HG02870 (cell line): Measurements from ENCODE around the gene C1orf167.
A peak's percentile ranks its signal among the peaks of the same experiment; 100 is the strongest.
"Not testable (repeated sequence)": the region's sequence is repeated elsewhere in the genome, so short reads cannot be mapped to it uniquely, and the experiment has no call there.

Experiments used
- ATAC-seq: cut with Tn5 transposase; IDR thresholded peaks from one replicate; pipeline ENCODE4 v1.9.1; 2021; ENCODE audit warnings: mild to moderate bottlenecking, moderate library complexity; ENCODE audit not compliant: unreplicated experiment

The C1orf167 gene

DNA sequence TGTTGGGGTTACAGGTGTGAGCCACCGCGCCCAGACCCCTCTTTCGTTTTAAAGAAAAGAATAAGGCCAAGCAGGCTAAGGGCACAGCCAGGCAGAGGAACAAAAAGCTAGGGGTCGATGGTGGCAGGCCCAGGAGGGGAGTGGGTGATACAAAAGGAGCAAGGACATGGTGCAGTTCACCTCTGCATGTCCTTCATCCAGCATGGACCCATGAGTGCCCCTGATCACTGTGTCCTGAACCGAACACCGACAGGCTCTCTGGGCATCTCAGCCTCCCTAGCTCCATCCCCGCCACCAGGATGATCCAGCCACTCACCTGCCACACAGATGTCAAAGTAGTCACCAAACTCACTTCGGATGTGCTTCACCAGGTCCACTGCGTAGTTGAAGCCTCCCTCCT is 37.9 kb downstream of the C1orf167 start:
- ATAC-seq, result no peak

DNA sequence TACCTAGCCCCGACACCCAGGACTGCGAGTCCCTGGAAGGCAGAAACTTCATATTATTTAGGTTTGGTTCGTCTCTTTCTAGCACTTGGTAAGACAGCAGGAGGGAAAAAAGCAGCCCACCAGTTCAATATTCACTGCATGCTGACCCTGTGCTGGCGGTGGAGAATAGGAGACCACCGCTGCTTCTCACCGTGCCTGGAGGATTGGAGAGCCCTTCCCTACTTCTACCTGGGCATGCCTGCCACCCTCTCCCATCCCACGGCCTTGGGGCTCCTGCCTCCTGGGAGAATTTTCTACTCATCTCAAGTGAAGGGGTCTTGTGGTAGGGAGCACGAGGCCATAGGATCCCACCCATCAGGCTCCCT is 38.4 kb downstream of the C1orf167 start:
- no peak for ATAC-seq

DNA sequence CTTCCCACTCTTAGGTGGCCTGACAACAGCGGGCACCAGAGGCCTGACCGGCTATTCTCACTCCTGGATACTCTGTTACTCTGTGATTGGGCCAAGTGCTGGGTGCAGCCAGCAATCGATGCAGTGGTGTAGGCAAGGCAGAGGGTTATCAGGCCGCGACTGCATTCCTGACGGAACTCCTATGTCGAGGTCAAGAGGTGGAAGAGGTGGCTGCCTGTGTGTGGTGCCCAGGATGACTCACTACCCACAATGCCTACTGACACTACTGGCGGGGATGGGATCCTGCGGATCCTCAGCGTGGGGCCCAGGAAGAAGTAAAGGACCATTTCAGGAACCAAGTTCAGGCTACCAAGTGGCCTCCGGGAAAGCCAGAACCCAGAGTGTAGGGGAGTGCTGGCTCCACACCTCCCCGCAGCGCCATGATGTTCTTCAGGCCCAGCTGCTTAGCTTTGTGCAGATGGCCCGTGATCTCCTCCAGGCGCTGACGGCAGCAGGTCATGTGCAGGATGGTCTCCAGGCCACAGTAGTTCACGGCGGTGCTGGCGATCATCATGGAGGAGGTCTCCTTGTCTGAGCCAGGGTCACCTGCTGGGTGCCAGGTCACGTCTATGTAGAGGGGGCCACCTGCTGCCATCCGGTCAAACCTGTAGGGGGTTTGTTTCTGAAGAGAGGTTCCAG is 38.9 kb downstream of the C1orf167 start:
- no peak for ATAC-seq

DNA sequence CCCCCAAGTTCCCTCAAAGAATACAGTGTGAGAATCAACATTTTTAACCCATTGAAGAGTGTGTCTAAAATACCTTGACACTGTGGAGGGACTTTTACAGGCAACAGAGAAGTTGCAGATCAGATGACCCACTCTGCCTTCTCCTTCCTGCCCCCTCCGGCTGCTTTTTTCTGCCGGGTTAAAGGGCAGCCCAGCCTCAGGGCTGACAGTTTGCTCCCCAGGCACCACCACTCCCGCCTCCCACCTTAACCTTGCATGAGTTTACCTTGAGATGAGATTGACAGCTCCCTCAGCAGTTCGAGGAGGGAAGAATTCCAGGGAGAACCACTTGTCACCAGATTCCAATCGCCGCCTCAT is 40.6 kb downstream of the C1orf167 start:
- no peak for ATAC-seq

DNA sequence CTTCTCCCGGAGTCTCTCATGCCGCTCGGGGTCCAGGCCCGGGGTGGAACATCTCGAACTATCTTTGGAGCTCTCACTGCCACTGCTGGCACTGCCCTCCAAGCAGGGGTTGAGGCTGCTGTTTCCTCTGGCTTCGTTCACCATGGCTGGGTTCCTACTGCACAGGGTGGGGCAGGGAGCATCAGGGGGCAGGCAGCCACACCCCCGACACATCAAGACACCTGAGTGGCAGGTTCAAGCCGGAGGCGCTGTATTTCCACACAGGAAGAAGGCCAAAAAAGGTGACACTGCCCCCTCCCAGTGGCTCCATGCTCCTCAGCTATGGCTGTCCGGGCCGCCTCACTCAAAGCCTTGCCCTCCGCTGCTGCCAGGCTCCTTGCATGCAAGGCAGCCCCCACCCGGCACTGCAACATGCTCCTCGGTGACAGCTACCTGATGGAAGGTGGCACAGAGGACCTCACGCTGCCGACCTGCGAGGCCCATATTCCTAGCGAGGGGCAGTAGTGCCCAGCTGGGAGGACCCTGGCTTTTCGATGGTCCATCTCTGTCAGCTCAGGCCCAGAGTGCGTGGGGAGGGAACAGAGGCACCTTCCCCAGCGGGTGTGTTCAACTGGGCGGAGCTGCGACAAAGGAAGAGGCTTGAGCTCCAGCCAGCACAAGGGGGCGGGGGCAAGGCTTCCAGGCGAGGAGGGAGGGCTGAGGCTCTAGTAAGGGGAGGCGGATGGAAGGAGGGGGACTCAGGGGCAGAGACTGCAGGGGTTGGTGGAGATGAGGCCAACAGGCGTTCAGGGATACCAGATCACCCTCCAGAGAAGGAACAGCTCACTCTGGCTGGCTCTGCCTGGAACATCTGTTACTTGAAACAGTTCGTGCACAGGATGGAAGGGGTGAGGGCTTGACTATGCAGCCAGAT is 41.2 kb downstream of the C1orf167 start:
- no peak for ATAC-seq

DNA sequence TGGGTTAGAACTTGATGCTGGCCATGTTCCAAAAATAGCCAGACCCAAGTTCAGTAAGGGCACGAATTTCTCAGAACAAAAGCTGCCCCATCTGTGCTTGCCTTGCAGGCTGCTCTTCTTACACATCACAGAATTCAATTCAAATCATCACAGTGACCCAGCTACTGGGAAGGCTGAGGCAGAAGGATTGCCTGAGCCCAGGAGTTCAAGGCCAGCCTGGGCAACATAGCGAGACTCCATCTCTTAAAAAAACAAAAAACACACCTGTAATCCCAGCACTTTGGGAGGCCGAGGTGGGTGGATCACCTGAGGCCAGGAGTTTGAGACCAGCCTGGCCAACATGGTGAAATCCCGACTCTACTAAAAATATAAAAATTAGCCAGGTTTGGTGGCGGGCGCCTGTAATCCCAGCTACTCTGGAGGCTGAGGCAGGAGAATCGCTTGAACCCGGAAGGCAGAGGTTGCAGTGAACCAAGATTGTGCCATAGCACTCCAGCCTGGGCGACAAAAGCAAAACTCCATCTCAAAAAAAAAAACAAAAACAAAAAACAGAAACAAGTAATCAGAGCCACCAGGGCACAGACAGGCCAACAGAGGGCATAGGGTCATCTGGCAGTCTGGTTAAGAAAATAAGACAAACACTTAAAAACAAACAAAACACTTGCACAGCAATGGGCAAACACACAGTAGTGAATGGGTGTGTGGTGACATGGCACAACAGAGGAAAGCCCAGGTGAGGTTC is 42.1 kb downstream of the C1orf167 start:
- ATAC-seq, result not testable (repeated sequence)

DNA sequence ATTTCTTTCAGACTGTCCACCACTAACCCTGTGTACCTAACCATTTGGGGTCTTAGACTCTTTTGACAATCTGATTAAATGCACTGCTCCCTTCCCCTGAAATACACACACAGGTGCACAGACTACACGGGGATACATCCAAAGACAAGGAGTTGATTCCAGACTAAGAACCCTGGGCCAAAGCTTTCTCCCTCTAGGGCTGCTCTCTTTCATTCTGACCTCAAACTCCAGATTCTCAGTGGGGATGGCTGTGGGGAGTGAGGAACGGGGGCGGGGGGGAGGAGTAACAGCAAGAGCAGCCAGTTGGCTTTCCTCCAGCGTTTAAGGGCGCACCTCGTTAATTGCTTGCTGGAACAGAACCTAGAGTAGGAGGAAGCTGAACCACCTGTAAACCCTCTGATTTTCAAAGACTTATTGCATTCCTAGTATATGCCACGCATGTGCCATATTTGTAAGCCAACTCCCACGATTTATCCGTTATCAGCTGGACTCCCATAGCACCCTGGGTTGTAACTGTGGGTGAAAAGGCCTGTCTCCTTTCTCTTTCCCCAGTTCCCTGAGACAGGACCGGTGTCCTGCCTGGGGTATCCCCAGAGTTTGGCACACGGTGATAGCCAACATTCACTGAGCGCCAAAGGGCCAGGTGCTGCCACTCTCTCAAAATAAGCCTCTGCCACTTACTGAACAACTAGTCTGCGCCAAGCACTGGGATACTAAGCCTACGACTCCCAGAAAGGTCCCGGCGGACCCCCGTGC is 42.9 kb downstream of the C1orf167 start:
- no peak for ATAC-seq

DNA sequence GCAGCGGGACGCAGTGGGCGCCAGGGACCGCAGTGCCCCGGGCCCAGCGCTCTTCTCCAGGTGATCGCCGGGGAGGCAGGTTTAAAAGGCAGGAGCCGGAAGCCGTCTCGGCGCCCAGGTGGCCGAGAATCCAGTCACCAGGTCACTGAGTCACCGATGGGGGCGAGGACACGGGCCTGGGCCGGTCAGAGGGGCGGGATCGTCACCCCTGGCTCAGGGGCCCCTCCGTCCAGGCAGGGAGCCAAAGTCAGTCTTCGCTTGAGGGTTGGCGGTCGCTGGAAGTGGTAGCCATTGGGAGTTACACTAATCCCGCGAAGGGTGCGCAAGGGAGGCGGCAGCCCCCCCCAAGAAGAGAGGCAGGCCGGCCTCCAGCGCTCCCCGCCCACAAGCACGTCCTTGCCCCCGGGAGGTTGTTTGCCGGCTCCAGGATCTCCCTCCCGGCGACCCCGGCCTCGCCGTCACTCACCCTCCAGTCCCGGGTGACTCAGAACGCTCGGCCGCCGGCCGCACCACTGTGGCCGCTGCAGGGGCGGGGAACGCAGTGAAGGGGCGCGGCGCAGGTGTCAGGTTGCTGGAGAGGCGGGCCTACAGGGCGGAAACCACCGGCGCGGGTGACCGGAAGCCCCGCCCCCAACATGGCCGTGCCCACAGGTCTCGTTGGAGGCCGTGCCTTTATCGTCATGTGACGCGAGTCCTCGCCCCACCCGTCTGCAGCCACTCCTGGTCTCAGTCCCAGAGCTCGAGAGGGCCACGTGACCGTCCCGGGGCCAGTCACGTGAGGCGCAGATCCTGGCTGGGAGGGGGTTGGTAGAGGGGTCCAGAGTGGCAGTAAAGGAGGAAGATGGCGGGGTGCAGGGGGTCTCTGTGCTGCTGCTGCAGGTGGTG is 43.7 kb downstream of the C1orf167 start, which contains the start of the genes CLCN6 and MTHFR:
Gene CLCN6, plus strand, starts transcription at position 770 of the 885 bp plus-strand sequence. Its CDS starts 72 bp downstream, at position 842.
Gene MTHFR, minus strand, starts transcription at position 543 of the 885 bp plus-strand sequence. CDS start 2,848 bp downstream, outside the sequence.
- peak; percentile 80 for ATAC-seq

DNA sequence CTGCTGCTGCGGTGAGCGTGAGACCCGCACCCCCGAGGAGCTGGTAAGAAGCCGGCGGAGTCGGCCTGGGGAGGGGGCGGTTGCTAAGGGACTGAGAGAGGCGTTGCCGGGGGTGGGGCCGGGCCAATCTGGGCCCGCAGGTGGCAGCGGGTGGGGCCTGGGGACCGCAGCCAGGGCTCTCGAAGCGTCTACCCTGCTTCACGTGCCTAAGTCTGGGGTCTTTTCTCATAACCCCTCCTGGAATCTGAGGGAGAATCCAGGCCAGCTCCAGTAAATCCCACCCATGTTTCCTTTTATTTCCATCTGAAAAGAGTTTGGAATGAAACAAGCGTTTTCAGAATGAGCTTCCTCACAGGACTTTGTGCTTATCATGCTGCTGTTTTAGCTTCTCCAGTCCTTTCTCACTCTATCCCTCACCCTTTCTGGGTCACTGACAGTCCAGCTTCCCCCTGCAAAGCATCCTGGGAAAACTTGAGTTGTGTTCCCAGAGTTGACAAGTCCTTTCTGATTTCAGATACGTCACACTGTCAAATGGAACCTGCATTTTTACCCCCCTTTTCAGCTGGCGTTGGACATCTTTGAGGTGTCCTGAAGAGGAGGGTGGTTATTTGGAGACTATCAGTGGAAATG is 44.4 kb downstream of the C1orf167 start:
- ATAC-seq, result peak; percentile 33

DNA sequence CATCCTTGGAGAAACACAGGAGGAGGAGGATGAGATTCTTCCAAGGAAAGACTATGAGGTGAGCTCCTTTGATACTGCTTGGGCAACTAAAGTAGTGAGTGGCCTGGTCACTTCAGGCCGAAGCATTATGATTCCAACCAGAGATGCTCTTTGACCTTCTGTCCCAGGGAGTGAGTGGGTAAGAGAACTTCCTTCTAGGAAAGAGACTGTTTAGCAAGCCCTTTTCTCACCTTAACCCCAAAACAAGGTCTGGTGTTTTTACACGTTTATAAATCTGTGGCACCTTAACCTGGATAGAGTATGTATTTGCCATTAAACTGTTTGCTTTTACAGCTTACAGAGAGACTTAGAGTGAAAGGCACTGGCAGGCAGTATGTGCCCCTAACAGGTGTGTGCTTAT is 45.1 kb downstream of the C1orf167 start:
- ATAC-seq, result no peak

DNA sequence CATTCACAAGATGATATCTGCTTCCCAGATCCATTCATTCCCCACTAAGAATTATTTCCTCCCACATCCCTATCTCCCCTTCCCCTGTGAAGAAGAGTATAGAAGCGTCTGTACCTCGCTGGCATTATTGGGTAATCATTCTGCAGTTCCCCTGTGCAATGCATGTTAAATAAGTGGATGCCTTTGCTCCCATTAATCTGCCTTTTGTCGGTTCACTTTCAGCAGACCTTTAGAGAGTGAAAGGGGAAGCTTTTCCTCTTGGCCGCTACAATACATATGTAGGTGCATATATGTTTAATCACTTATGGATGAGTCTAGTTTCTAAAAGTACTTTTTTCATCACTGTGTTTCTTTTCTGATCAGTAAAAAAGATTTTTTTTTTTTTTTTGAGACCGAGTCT is 51.0 kb downstream of the C1orf167 start:
- no peak for ATAC-seq

DNA sequence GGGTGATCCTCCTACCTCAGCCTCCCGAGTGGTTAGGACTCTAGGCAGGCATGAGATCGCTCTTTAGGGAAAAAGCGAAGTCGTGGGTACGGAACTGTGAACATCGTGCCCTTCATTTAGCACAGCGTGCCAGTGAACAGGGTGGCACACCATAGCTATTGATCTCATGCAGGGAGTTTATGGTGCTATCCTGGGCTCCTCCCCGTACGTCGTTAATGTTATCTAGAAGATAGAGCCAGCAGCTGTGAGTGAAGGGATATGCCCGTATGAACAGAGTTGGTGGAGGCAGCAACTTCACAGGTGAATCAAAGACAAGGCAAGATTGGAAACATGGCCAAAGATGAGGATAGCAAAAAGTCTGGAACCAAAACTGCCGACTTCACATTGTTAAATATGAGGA is 55.2 kb downstream of the C1orf167 start:
- ATAC-seq, result no peak

DNA sequence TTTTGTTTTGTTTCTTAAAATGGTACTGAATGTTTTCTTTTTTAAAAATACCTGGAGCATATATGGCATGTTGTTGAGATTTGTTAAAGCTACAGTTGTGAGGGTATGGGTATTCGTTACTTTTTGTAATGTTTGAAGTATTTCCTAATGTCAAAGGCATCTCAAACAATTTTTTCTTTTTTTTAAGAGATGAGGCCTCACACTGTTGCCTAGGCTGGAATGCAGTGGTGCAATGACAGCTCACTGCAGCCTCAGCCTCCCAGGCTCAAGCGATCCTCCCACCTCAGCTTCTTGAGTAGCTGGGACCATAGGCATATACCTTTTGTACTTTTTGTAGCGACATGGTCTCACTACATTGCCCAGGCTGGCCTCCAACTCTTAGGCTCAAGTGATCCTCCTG is 60.1 kb downstream of the C1orf167 start:
- ATAC-seq, result no peak

DNA sequence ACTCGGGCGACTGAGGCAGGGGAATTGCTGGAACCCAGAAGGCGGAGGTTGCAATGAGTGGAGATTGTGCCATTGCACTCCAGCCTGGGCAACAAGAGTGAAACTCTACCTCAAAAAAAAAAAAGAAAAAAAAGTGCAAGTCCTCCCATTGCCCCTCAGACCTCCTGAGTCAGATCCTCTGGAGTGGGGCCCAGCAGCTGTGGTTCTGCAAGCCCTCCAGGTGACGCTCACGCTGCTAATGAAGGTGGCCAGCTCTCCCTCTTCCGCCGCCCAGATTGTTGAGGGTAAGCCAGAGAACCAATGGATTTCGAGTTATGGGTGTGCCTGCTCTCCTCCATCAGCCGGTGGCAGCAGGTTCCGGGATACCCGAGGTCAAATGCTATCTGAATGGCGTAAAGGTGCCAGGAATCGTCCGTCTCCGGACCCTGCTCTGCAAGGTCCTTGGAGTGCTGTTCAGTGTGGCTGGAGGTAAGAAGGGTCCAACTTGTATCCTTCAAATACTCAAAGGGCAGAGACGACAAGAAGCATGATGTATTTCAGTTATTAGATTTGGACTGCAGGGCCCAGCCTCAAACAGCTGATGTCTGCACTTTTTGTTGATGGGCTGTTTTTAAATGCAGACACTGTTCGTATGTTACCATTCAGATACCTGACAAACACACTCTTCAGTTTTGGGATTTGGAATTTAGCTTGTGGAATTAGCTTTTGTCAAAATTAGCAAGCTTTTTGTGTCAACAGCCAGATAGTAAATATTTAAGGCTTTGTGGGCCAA is 61.6 kb downstream of the C1orf167 start:
- ATAC-seq, result no peak

DNA sequence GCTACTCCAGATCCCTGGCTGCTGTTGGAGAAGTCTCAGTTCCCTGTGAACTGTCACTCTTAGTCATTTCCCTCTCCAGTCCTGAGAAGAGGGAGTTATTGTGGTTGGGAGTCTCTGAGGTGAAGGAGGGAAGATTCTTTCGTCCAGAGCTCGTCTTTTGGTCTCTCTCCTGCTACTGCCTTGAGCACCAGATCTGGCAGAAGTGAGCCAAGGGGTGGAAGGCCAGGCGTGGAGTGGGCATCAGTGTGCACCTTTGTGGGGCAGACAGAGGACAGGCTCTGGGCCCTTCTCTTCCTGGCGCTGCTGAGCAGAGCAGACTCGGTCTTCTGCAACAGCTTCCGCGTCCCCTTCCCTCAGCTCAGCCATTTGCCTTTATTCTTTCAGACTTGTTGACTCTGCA is 63.1 kb downstream of the C1orf167 start:
- no peak for ATAC-seq

DNA sequence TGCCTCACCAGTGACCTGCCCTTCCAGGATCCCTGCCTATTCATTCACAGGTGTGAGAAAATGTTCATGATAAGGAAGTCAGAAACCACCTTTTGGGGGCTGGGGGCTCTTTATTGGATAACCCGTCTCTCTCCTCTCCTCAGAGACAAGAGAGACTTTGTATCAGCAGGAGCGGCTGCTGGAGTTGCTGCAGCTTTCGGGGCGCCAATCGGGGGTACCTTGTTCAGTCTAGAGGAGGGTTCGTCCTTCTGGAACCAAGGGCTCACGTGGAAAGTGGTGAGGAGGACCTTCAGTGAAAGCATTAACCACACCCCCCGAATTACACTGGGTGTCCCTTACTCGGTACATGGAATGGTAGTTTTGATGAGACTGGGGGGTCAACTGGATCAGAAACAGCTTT is 65.0 kb downstream of the C1orf167 start:
- ATAC-seq, result no peak

DNA sequence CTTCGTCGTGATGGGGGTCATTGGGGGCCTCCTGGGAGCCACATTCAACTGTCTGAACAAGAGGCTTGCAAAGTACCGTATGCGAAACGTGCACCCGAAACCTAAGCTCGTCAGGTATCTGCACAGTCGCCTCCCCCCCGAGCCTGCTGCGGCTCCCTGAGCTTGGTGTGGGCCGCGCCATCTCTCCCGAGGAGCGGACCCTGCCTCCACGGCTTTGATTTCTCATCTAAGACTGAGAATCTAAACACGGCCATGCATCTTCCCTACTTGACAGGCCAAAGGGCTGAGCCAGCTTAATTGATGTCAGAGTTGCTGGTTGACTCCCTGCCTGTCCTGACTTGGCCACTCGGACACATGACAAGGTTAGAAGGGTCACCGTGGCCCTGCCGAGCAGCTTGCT is 66.5 kb downstream of the C1orf167 start:
- ATAC-seq, result no peak

DNA sequence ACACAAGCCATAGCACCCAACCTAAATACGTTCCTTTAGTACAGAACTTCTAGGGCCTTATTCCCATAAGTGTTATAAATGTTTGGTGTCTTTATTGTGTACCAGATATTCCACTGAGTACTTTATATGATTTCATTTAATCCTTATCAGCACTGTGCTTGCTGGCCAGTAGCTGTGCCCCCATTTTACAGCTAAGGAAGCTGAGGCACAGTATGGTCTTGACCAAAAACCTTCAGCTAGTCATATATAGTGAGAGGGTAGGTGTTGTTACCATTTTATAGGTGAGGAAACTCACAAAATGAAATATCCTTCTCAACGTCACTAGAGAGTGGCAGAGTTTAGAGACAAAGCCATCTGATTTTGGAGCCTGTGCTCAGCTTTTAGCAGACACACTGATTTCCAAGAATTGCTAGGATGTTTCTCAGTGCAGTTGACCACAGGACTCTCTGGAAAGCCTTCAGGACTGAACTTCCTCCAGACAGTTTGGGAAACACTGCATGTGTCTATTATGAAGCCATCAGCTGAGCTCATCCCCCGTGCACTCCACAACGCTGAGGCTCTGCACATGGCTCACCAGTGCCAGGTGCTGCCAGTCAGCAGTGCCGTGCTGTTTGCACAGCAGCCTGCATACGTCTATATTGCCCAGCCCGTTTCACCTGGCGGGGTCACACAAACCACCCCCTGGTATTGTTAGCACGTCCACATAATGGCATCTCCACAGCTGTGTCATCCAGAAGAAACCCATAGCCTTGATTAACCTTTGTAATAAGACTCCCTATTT is 70.1 kb downstream of the C1orf167 start:
- no peak for ATAC-seq
